Cardiac fibroblast (primary cell): Measurements from ENCODE around the gene CACFD1.

Experiments
- DNase-seq, 2 donors: peaks; one replicate each; pipeline versions ENCODE4 v3.0.0 to v3.0.0-alpha.2; 2010; ENCODE audit warnings: low read depth in 2 of 2
- H3K4me3 ChIP-seq, 2 donors: replicated peaks in 1 of 2; 1 replicate in 1 of 2; 2 replicates in 1 of 2; pipeline ENCODE4 v1.5.1; 2011; ENCODE audit warnings: low read depth in 2 of 2, low read length in 2 of 2, mild to moderate bottlenecking in 2 of 2, moderate library complexity in 1 of 2
- CTCF ChIP-seq: IDR thresholded peaks from one replicate; pipeline ENCODE4 v1.5.1; 2011; ENCODE audit warnings: low read depth, mild to moderate bottlenecking, low read length, inconsistent platforms

CACFD1 gene

GRCh38 chr9:133477461-133477860 lies 17.7 kb downstream of the CACFD1 start:
- peak overlapping the region in 1 of 2 donors; percentile 75 for H3K4me3 ChIP-seq
- TF ChIP-seq CTCF, result no peak
- no peak for DNase-seq

GRCh38 chr9:133477992-133478850 lies 18.4 kb downstream of the CACFD1 start:
- DNase-seq, result peak; percentile 40 to 72
- peak overlapping the region; percentile 66 to 75 for H3K4me3 ChIP-seq
- no peak for TF ChIP-seq CTCF

GRCh38 chr9:133478851-133479711 lies 19.3 kb downstream of the CACFD1 start, which contains the start of gene SLC2A6:
SLC2A6 (minus strand) TSS chr9:133479099; CDS start chr9:133479059, 40 bp downstream.
- TF ChIP-seq CTCF, result no peak
- H3K4me3 ChIP-seq, result peak within 1 kb of the TSS; percentile 66 to 75
- peak; percentile 74 to 84 for DNase-seq

GRCh38 chr9:133483611-133484010 lies 23.8 kb downstream of the CACFD1 start:
- H3K4me3 ChIP-seq, result no peak overlapping the region
- no peak for TF ChIP-seq CTCF
- DNase-seq, result no peak

GRCh38 chr9:133484671-133485437 lies 25.1 kb downstream of the CACFD1 start:
- no peak for TF ChIP-seq CTCF
- DNase-seq, result no peak
- no peak overlapping the region for H3K4me3 ChIP-seq

GRCh38 chr9:133485531-133486260 lies 25.9 kb downstream of the CACFD1 start:
- no peak overlapping the region for H3K4me3 ChIP-seq
- no peak for DNase-seq

More at GRCh38 chr9:133485531-133486260, 25.9 kb downstream of the CACFD1 start:
- no peak for TF ChIP-seq CTCF
